Panc1 (cell line): Measurements from ENCODE around the gene HOXD3. TPM values are rescaled to one million over a fixed set of nuclear protein-coding genes. Genes with fewer than 3 reads are reported as not detected.

Experiments
- ATAC-seq: fragments of 200-7000 bp; cut with Tn5 transposase; 2 replicates; pipeline ENCODE4 v1.9.1; 2020; ENCODE audit warnings: mild to moderate bottlenecking, moderate library complexity
- BruUV-seq: library from RNA; stranded (reverse); fragments of 400-500 nt; replicated peaks from 2 replicates; lab custom pipeline; 2021; lab: Mats Ljungman, UMichigan
- CTCF ChIA-PET: fragments of 300-600 bp; sonication (Branson Sonifier 250); formaldehyde crosslinking; loops from one replicate; lab custom pipeline; 2022; ENCODE audit warnings: antibody characterized with exemption; lab: Charles Lee
- POLR2A ChIA-PET: fragments of 300-600 bp; sonication (Branson Sonifier 250); formaldehyde crosslinking; loops from one replicate; lab custom pipeline; 2022; ENCODE audit warnings: antibody characterized with exemption; lab: Charles Lee
- DNase-seq: peaks from one replicate; pipeline ENCODE4 v3.0.0-alpha.2; 2010; ENCODE audit warnings: low read depth, low spot score
- H3K27ac ChIP-seq: 2 replicates; pipeline ENCODE4 v1.5.1; 2011; ENCODE audit warnings: mild to moderate bottlenecking, low read length, inconsistent platforms
- H3K27me3 ChIP-seq: fragments of 200-500 bp; sonication (Bioruptor generic); 2 replicates; pipeline ENCODE4 v1.6.0; 2014; ENCODE audit warnings: low read length, inconsistent platforms; ENCODE audit not compliant: control insufficient read depth, insufficient read depth
- H3K36me3 ChIP-seq: fragments of 200-500 bp; sonication (Bioruptor generic); 2 replicates; pipeline ENCODE4 v1.5.1; 2014; ENCODE audit warnings: inconsistent platforms, mild to moderate bottlenecking, low read length, moderate library complexity; ENCODE audit not compliant: control insufficient read depth, insufficient read depth
- H3K4me1 ChIP-seq: 2 replicates; pipeline ENCODE4 v1.5.1; 2011; ENCODE audit warnings: inconsistent platforms, mild to moderate bottlenecking, low read length, moderate library complexity; ENCODE audit not compliant: control insufficient read depth, insufficient read depth
- H3K4me3 ChIP-seq, 2 experiments: 2 replicates each; pipeline ENCODE4 v1.5.1; 2011 to 2012; ENCODE audit warnings: low read depth in 2 of 2, low read length in 2 of 2, mild to moderate bottlenecking in 2 of 2, inconsistent platforms in 1 of 2, moderate library complexity in 1 of 2
- H3K9me3 ChIP-seq: fragments of 200-500 bp; sonication (Bioruptor generic); 2 replicates; pipeline ENCODE4 v1.5.1; 2014; ENCODE audit warnings: low read depth, mild to moderate bottlenecking, inconsistent platforms, low read length, moderate library complexity; ENCODE audit not compliant: control insufficient read depth, insufficient read depth
- CTCF ChIP-seq: fragments of 450-650 bp; IDR thresholded peaks from 2 replicates; pipeline ENCODE4 v1.5.1; 2017; ENCODE audit warnings: mild to moderate bottlenecking
- POLR2AphosphoS5 ChIP-seq: IDR thresholded peaks from 2 replicates; pipeline ENCODE4 v1.6.1; 2012; ENCODE audit warnings: mild to moderate bottlenecking, low read depth, low read length, moderate library complexity
- REST ChIP-seq, 2 experiments: IDR thresholded peaks; 2 replicates each; pipeline ENCODE4 v1.6.1; 2011 to 2012; ENCODE audit warnings: low read depth in 2 of 2, control low read depth in 1 of 2, low read length in 1 of 2, mild to moderate bottlenecking in 1 of 2, moderate library complexity in 1 of 2; ENCODE audit not compliant: insufficient read depth in 1 of 2
- SIN3A ChIP-seq: IDR thresholded peaks from 2 replicates; pipeline ENCODE4 v1.6.1; 2012; ENCODE audit warnings: low read depth, mild to moderate bottlenecking, low read length, moderate library complexity, borderline replicate concordance; ENCODE audit not compliant: insufficient read depth
- TCF7L2 ChIP-seq: IDR thresholded peaks from 2 replicates; pipeline ENCODE4 v1.6.1; 2011; ENCODE audit warnings: mild to moderate bottlenecking, low read depth, low read length, inconsistent platforms
- in situ Hi-C: cut with HindIII; loops from 2 replicates; pipeline ENCODE4 v1.10.0; 2016; ENCODE audit warnings: low sequenced_read_pairs, low pct_unique_long_range_greater_than_20kb
- intact Hi-C: fragments of 100-400 bp; cut with micrococcal nuclease; formaldehyde crosslinking; loops from one replicate; pipeline ENCODE4 v1.10.0; 2022; ENCODE audit not compliant: unreplicated experiment
- total RNA-seq: library from RNA; stranded (reverse); gene quantifications from one replicate; pipeline ENCODE4 v1.2.1, GENCODE V29; 2021; ENCODE audit not compliant: unreplicated experiment

HOXD3 gene
- total RNA-seq, 1 experiment from 2014 or later, result 1.8 TPM

- BruUV-seq, result no TSS peak
- intact Hi-C loops (no loop called here), in situ Hi-C loops (no loop called here)
- ChIA-PET CTCF (no interaction called here), POLR2A (no interaction called here)
- no peak for TF ChIP-seq REST (IDR thresholded peaks at IDR 0.05; ENCODE audit: insufficient read depth in 1 of 2, low read depth in 2 of 2, low read length in 1 of 2)
- no peak for TF ChIP-seq CTCF
- TF ChIP-seq TCF7L2, result no peak
- TF ChIP-seq POLR2AphosphoS5, result no peak
- TF ChIP-seq SIN3A, result no peak
- no peak overlapping the region for H3K4me3 ChIP-seq
- H3K9me3 ChIP-seq, result no peaks in the 10 kb centered on the region
- DNase-seq, result no peak
- H3K27ac ChIP-seq, result no peak overlapping the region
- H3K27me3 ChIP-seq, result peaks cover 2% of the 10 kb centered on the region; the same call in 1 of the 2 replicates
- H3K4me1 ChIP-seq, result peaks cover 3% of the 10 kb centered on the region; the same call in 1 of the 2 replicates
- no peaks in the 10 kb centered on the region for H3K36me3 ChIP-seq
- no peak for ATAC-seq
Measured at GRCh38 chr2:176158855-176159662, 2.0 kb downstream of the HOXD3 start.

GRCh38 chr2:176159663-176160250, 2.6 kb downstream of the HOXD3 start:
- CTCF ChIA-PET, result no interaction called here
- no peaks in the 10 kb centered on the region for H3K9me3 ChIP-seq
- intact Hi-C loops (no loop called here), in situ Hi-C loops (no loop called here)
- BruUV-seq, result no TSS peak
- ATAC-seq, result no peak
- H3K27me3 ChIP-seq, result peaks cover 2% of the 10 kb centered on the region; the same call in 1 of the 2 replicates
- no peak overlapping the region for H3K27ac ChIP-seq
- POLR2A ChIA-PET, result no interaction called here
- H3K4me1 ChIP-seq, result peaks cover 3% of the 10 kb centered on the region; the same call in 1 of the 2 replicates
- TF ChIP-seq POLR2AphosphoS5 (no peak), SIN3A (no peak), REST (IDR thresholded peaks at IDR 0.05; ENCODE audit: insufficient read depth in 1 of 2, low read depth in 2 of 2, low read length in 1 of 2) (no peak), CTCF (no peak), TCF7L2 (no peak)
- no peak overlapping the region for H3K4me3 ChIP-seq
- no peaks in the 10 kb centered on the region for H3K36me3 ChIP-seq
- DNase-seq, result no peak
